Cardiac muscle cell (in vitro differentiated cells and primary cell): Measurements from ENCODE around the gene KDM5A. TPM values are rescaled to one million over a fixed set of nuclear protein-coding genes. Genes with fewer than 3 reads are reported as not detected.

ENCODE experiments used
- DNase-seq, 2 donors: peaks; one replicate each; pipeline versions ENCODE4 v3.0.0 to v3.0.0-alpha.2; 2010 to 2017; ENCODE audit warnings: low read depth in 1 of 2, low spot score in 1 of 2
- H3K27ac ChIP-seq: fragments of 200-600 bp; sonication (generic); 2 replicates; pipeline ENCODE4 v1.5.1; 2016
- H3K27me3 ChIP-seq: fragments of 200-600 bp; sonication (generic); 2 replicates; pipeline ENCODE4 v1.6.0; 2016; ENCODE audit warnings: control low read depth
- H3K36me3 ChIP-seq: fragments of 200-600 bp; sonication (generic); 2 replicates; pipeline ENCODE4 v1.5.1; 2016; ENCODE audit warnings: control low read depth
- H3K4me1 ChIP-seq: fragments of 200-600 bp; sonication (generic); 2 replicates; pipeline ENCODE4 v1.8.1; 2017; ENCODE audit warnings: low read depth, mild to moderate bottlenecking, mixed run types
- H3K4me3 ChIP-seq: fragments of 200-600 bp; sonication (generic); 2 replicates; pipeline ENCODE4 v1.5.1; 2016; ENCODE audit warnings: mild to moderate bottlenecking
- H3K9me3 ChIP-seq: fragments of 200-600 bp; sonication (generic); 2 replicates; pipeline ENCODE4 v1.5.1; 2017; ENCODE audit warnings: low read depth, mild to moderate bottlenecking, control low read depth
- CTCF ChIP-seq: IDR thresholded peaks from 2 replicates; pipeline ENCODE4 v1.5.1; 2012; ENCODE audit warnings: low read depth, mild to moderate bottlenecking, low read length
- polyA plus RNA-seq: library from polyadenylated mRNA; unstranded; fragments of >200 nt; fragmentation: Nextera tagmentation; extraction: Ambion mirVana; gene quantifications from 2 replicates; pipeline ENCODE4 v1.2.1, GENCODE V29; 2016
- total RNA-seq: library from RNA; depleted of rRNA; stranded (reverse); fragments of >200 nt; gene quantifications from 2 replicates; pipeline ENCODE4 v1.2.3, GENCODE V29; 2016

The KDM5A gene
- total and polyA plus RNA-seq, 2 experiments from 2014 or later = 36.3 to 41.1 TPM

- Histone ChIP-seq H3K4me1 (peaks cover 3% of the 10 kb centered on the region), H3K27ac (peak overlapping the region; percentile 43), H3K4me3 (no peak overlapping the region), H3K9me3 (no peaks in the 10 kb centered on the region), H3K36me3 (no peaks in the 10 kb centered on the region), H3K27me3 (no peaks in the 10 kb centered on the region)
- DNase-seq = no peak
- no peak for TF ChIP-seq CTCF
Observed at GRCh38 chr12:234019-234418, 155.1 kb downstream of the KDM5A start.

GRCh38 chr12:233615-233968 lies 155.5 kb downstream of the KDM5A start:
- Histone ChIP-seq H3K27me3 (no peaks in the 10 kb centered on the region), H3K4me3 (no peak overlapping the region), H3K36me3 (no peaks in the 10 kb centered on the region), H3K27ac (peak overlapping the region; percentile 43), H3K9me3 (no peaks in the 10 kb centered on the region), H3K4me1 (peaks cover 3% of the 10 kb centered on the region)
- DNase-seq = no peak
- TF ChIP-seq CTCF = no peak

GRCh38 chr12:232731-233614 lies 156.1 kb downstream of the KDM5A start:
- no peak for DNase-seq
- Histone ChIP-seq H3K27ac (peak overlapping the region; percentile 43), H3K9me3 (no peaks in the 10 kb centered on the region), H3K36me3 (no peaks in the 10 kb centered on the region), H3K27me3 (no peaks in the 10 kb centered on the region), H3K4me1 (peaks cover 3% of the 10 kb centered on the region), H3K4me3 (no peak overlapping the region)
- no peak for TF ChIP-seq CTCF

- H3K27ac ChIP-seq = no peak overlapping the region
- no peaks in the 10 kb centered on the region for H3K9me3 ChIP-seq
- H3K27me3 ChIP-seq = no peaks in the 10 kb centered on the region
- TF ChIP-seq CTCF = no peak
- no peak overlapping the region for H3K4me3 ChIP-seq
- H3K36me3 ChIP-seq = no peaks in the 10 kb centered on the region
- DNase-seq = no peak
- H3K4me1 ChIP-seq = peaks cover 3% of the 10 kb centered on the region
Observed at GRCh38 chr12:230925-231671, 158.0 kb downstream of the KDM5A start.

Other genes starting within 250 kb of the KDM5A start
- gene SLC6A12, start 175.2 kb downstream of the KDM5A start, total RNA-seq = 0.33 and 0.63 TPM in 2 replicates
- gene SLC6A12, start 175.2 kb downstream of the KDM5A start, polyA plus RNA-seq = 0.24 and 0.52 TPM in 2 replicates
- gene SLC6A13, start 126.5 kb downstream of the KDM5A start, total RNA-seq = 2.2 and 2.3 TPM in 2 replicates
- gene SLC6A13, start 126.5 kb downstream of the KDM5A start, polyA plus RNA-seq = 0.34 and 3.8 TPM in 2 replicates
- 7.3 and 7.6 TPM in 2 replicates for gene CCDC77, start 12.3 kb upstream of the KDM5A start, total RNA-seq
- gene CCDC77, start 12.3 kb upstream of the KDM5A start, polyA plus RNA-seq = 11.0 and 13.0 TPM in 2 replicates
- 38.6 and 39.2 TPM in 2 replicates for gene B4GALNT3, start 70.6 kb upstream of the KDM5A start, total RNA-seq
- 23.7 and 26.4 TPM in 2 replicates for gene B4GALNT3, start 70.6 kb upstream of the KDM5A start, polyA plus RNA-seq